ENCODE results near the gene ACIN1.
"Not testable (repeated sequence)": the region's sequence is repeated elsewhere in the genome, so short reads cannot be mapped to it uniquely, and the experiment has no call there.

ACIN1 gene

DNA sequence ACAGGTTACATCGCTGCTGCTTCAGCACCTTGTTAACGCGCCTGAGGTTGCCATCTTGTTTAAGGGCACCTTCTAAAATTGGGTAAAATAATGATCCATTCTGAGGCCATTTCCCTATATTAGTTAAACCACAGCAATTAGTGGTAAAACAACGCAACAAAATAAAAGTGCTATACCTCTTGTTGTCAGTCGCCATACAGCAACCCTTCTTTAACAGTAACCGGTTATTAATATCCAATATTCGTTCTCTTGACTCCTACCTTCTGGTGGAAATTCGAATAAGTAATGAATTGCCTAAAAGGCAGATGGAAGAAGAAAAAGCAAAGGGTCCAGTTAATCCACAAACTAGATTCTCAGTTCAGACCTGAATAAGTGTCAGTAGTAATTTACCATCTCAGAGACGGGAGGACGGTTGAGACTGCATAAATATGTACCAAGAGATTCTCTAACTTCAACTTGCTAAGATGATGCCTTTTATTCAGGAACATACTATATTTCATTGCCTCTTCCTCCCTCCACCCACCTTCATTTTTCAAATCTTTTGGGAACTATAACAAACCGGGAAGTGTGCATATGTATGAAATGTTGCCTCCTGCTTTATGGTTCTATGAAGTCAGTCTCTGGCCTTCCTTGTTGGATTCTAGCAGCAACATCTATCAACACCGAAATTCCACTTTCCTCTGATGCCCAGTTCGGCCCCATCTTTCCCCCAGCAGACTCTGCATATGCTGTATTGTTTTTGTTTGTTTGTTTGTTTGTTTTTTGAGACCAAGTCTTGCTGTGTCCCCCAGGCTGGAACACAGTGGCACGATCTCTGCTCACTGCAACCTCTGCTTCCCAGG is 59.4 kb downstream of the ACIN1 start:
- FAIRE-seq: no peak

DNA sequence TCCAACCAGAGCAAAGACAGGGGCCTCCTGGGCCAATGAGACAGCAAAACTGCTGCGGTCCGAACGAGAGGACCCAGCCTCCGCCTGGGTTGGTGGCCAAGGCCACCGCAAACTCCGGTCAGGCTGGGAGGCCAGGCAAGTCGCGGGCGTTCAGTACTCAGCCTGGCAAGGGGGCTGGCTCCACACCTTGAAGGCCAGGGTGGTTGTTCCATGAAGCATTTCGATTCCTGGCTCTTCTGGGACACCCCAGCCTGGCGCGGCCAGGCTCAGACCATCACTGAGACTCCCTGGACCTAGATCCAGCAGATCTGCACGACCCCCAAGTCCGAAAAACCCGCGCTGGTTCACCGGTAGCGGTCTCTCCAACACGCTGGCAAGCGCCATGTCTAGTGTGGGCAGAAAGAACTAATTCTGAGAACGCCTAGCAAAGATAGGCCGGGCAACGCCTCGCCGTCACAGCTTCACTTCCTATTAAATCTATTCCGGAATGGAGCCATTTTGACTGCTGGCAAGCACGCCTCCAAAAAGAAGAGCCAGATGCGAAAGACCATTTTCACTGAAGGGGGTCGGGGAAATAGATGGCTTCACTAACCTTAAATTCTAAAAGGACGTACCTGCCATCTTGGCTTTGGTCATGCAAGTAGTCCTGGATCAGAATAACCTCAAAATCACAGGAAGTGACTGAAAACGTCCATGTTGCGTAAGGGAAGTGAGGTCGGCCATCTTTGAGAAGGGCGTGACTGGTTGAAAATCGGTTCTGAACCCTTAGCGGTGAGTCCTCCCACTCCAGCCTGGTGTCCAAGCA is 60.2 kb downstream of the ACIN1 start, which contains the start of gene PSMB5:
PSMB5 (minus strand) TSS at position 403 of the 805 bp plus-strand sequence; CDS start at position 384, 19 bp downstream.
- FAIRE-seq: no peak

GRCh38 chr14:23033801-23034497 is 61.0 kb downstream of the ACIN1 start:
- no peak for FAIRE-seq

DNA sequence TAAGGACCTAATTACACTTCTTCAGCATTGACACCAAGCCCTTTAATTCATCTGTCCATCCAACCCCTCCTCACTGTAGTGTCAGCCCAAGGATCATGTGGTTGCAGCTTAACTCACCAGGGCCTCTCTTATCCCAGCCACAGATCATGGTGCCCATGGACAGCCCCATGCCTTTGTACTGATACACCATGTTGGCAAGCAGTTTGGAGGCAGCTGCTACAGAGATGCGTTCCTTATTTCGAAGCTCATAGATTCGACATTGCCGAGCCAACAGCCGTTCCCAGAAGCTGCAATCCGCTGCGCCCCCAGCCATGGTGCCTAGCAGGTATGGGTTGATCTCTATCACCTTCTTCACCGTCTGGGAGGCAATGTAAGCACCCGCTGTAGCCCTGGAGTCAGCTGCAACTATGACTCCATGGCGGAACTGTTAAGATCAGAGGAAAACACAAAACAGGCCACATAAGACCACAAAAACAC is 61.6 kb downstream of the ACIN1 start:
- no peak for FAIRE-seq

- FAIRE-seq: no peak
Measured at GRCh38 chr14:23030936-23031335, 64.0 kb downstream of the ACIN1 start.

- no peak for FAIRE-seq
Measured at GRCh38 chr14:23028799-23029198, 66.1 kb downstream of the ACIN1 start.

DNA sequence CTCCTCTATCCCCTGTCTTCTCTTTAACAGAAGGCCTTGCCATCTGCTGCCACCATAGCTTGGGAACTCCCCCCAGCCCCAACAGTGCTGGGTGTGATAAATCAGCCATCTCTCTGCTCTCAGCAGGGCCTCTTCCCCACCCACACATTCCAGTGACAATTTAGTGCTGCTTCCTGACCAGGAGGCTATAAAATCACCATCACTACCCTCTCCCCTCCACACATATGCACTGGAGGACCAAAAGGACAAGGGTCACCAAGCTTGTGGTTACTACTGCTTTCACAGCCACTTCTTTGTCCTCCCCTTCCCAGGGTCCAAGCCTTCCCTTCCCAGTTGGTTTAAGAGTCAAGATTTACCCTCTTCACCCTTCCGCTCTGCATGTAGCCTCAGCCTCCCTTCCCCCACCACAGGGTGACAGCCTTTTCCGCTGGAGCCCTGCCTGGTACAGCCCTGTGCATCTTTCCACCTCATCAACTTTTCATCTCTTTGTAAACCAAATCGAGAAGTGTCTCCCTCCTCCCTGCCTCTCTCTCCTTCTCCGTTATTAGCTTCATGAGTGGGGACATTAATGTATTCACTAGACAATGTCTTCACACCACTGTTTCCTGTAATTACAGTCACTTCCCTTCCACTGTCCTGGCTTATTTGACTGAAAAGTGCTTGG is 69.7 kb downstream of the ACIN1 start:
- FAIRE-seq: no peak

GRCh38 chr14:23024612-23025075 is 70.3 kb downstream of the ACIN1 start:
- FAIRE-seq: no peak

- no peak for FAIRE-seq
Measured at GRCh38 chr14:23023795-23024152, 71.2 kb downstream of the ACIN1 start.

DNA sequence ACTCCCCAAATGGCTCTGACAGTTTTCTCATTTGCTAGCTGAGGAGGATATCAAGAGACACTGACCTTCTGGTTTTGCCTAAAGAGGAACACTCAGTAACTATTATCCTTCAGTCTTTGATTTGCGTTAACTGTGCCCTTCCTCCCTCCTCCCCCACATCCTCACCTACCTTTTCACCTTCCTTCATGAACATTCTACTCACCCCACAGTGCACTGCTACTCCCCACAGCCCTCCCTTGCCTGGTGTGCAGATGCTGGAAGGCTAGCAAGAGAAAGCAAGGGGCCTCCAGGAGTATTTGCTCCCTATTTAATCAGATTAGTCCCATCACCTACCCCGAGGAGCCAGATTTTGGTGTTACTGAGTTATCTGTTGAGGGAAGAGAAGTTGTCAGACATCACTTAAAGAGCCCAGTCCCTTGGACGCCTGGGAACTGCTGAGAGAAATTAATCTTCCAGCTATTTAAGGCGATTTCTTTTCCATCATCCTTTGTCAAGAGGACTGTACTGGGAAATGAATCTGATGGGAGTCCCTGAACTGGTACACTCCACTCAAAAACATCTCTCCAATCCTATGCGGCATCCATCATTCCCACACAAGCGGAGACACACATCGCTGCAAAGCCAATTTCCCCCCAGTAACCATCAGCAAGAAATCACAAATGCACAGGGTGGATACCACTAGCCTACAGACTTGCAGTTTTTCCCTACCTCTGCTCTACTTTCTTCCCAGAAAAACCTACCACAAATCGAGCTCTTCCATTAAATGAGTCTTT is 71.7 kb downstream of the ACIN1 start:
- no peak for FAIRE-seq

DNA sequence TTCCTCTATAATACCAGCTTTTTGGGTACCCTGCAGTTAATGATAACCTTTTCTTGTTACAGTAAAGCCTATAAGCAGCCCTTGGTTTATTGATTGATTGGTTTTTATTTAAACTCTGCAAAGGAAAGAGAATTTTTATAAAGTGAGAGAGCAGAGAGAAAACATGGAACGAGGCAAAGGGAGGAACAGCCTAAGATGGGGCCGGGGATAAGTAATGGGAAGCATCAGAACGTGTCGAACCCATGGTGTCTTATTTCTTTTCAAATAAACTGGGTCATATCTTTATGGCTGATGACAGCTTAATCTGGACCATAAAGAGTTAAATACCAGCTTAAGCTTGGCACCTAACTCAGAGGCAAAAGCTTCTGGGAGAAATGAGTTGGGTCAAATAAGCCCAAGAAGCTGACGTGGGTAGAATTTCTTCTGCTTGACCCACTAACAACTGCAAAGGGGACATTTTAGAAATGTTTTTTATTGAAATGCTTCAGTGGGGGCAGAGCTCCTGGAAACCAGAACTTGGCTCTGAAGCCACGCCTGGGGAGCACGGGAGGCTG is 73.0 kb downstream of the ACIN1 start:
- no peak for FAIRE-seq

DNA sequence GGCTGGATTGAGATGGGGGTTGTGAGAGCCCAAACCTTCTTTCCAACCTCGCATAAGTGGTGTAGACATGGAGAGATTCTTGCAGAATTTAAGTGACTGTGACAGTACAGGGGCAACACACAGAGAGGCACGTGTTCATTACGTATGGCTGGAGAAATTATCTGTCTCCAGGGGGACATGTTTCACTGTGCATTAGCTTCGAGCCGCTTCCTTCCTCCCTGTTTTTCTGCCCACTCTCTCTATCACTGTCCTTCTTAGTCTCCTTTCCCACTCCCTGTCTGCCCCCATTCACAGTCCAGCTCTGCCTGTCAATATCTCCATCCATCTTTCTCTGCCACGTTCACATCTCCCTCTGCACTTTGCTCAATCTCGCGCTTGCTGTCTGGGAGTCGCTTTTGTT is 73.5 kb downstream of the ACIN1 start:
- FAIRE-seq: no peak

DNA sequence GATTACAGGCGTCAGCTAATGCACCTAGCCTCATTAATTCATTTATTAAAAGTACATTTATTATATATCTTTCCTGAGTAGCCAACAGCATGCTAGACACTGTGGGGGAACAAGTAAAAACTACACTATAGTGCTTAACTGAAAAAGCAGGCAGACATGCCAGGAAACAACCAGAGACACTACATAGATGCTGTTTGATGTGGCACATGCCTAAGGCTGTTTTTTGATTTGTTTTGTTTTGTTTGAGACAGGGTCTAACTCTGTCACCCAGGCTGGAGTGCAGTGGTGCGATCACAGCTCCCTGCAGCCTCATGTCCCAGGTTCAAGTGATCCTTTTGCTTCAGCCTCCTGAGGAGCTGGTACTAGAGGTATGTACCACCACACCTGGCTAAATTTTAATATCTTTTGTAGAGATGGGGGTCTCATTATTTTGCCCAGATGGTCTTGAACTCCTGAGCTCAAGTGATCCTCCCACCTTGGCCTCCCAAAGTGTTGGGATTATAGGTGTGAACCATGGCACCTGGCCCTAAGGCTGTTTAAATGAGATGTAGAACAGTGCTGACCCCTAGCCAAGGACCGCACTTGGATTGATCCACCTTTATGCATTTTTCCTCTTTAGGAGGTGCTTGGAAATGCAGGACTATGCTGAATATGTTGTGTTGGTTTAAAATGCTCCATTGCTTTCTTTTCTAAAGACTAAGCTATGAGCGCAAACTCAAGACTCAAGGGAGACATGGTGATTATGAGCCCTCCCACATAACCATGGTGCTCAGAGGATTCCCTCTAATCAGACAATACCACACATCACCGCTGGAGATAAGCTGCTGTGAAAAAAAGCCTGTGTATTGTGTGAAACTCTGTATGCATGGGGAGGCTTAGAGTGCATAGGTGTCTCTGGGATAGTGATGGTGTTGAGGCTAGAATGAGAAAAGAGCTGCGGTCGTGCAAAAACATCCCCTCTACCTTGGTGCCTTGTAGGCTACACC is 74.5 kb downstream of the ACIN1 start:
- no peak for FAIRE-seq

DNA sequence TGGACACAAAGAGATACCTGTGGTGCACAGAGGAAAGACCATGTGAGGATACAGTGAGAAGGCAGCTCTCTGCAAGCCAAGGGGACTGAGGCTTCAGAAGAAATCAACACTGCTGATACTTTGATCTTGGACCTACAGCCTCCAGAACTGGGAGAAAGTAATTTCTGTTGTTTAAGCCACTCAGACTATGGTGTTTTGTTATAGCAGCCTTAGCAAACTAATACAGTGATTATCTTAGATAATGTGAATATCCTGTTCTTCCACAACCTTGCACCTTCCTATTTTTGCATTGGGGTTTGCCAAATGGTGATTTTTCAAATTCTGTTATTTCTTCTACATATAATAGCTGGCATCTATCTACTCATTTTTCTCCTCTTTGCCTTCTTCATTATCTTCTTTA is 76.8 kb downstream of the ACIN1 start:
- FAIRE-seq: no peak

DNA sequence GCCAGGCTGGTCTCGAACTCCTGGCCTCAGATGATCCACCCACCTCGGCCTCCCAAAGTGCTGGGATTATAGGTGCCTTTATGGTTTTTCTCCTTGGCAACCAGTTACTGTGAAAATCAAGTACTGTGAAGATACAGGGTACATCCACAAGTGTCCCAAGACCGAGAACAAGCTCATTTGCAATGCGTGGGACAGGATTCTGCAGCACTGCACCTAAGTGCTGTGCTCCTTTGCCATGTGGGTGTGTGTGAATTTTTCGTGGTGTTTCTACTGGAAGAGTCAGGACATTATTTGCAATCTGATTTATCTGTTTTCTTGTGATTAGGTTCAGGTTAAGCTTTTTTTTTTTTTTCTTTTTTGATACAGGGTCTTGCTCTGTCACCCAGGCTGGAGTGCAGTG is 77.8 kb downstream of the ACIN1 start:
- FAIRE-seq: no peak

- no peak for FAIRE-seq
Measured at GRCh38 chr14:23015618-23016017, 79.3 kb downstream of the ACIN1 start.

DNA sequence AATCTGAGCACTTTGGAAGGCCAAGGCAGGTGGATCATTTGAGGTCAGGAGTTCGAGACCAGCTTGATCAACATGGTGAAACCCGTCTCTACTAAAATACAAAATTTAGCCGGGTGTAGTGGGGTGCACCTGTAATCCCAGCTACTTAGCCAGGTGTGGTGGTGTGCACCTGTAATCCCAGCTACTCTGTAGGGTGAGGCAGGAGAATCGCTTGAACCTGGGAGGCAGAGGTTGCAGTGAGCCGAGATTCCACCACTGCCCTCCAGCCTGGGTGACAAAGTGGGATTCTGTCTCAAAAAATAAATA is 81.2 kb downstream of the ACIN1 start:
- not testable (repeated sequence) for FAIRE-seq

GRCh38 chr14:23013054-23013748 is 81.7 kb downstream of the ACIN1 start:
- FAIRE-seq: no peak

GRCh38 chr14:23009939-23010726 is 84.8 kb downstream of the ACIN1 start, which contains the start of gene C14orf93:
Gene C14orf93, minus strand, starts transcription at chr14:23010143. Its CDS starts 11,120 bp downstream, at chr14:22999023.
- FAIRE-seq: no peak

Data from endometrium (tissue), 2 donors.